ENCODE data around the gene ASCL1.

ASCL1 gene

DNA sequence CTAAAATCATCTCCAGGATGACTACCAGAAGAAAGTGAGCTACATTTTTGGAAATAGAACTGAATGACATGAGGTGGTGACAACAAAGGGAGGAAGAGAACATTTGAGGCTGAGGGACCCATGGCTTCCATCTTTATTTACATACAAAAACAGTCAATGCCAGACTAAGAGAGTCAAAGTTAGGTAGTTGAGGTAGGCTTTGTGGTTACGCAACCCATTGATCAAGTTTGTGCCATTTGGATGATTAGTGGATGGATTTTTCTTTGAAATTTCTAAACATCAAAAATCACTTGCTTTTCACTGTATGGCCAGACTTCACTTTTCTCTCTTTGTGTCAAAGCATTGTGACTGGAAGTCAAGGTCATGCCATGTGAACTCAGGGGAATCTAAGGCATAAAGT, 22.9 kb downstream of the ASCL1 start:
- ChIA-PET POLR2A (no interaction called here), CTCF (interaction anchor here (1.3 kb wide), 1 partner anchor 32 kb away, joined by 4 read pairs; no protein-coding TSS in a partner anchor)
- no peaks in the 10 kb centered on the region for H3K4me1 ChIP-seq (ENCODE audit: control insufficient read depth, insufficient read depth, low read length)
- H3K9me3 ChIP-seq (ENCODE audit: control insufficient read depth, insufficient read depth, low read depth, low read length): no peaks in the 10 kb centered on the region
- H3K36me3 ChIP-seq (ENCODE audit: control insufficient read depth in 2 of 2, insufficient read depth in 1 of 2, low read length in 2 of 2): no peaks in the 10 kb centered on the region
- TF ChIP-seq ZNF747 (tag by site-specific recombination; IDR thresholded peaks at IDR 0.05) (no peak), ZNF621 (tag by site-specific recombination; IDR thresholded peaks at IDR 0.05) (no peak), EGR2 (tag by site-specific recombination; IDR thresholded peaks at IDR 0.05; ENCODE audit: low read depth) (no peak), ZNF366 (tag by site-specific recombination; conservative IDR thresholded peaks at IDR 0.05) (no peak), SCRT1 (tag by site-specific recombination; IDR thresholded peaks at IDR 0.05; ENCODE audit: borderline replicate concordance) (no peak)
- TF ChIP-seq, protein P1, sequence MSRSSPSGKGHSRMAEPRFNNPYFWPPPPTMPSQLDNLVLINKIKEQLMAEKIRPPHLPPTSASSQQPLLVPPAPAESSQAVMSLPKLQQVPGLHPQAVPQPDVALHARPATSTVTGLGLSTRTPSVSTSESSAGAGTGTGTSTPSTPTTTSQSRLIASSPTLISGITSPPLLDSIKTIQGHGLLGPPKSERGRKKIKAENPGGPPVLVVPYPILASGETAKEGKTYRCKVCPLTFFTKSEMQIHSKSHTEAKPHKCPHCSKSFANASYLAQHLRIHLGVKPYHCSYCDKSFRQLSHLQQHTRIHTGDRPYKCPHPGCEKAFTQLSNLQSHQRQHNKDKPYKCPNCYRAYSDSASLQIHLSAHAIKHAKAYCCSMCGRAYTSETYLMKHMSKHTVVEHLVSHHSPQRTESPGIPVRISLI (tag by site-specific recombination; IDR thresholded peaks at IDR 0.05): no peak
- TF ChIP-seq, protein P2, sequence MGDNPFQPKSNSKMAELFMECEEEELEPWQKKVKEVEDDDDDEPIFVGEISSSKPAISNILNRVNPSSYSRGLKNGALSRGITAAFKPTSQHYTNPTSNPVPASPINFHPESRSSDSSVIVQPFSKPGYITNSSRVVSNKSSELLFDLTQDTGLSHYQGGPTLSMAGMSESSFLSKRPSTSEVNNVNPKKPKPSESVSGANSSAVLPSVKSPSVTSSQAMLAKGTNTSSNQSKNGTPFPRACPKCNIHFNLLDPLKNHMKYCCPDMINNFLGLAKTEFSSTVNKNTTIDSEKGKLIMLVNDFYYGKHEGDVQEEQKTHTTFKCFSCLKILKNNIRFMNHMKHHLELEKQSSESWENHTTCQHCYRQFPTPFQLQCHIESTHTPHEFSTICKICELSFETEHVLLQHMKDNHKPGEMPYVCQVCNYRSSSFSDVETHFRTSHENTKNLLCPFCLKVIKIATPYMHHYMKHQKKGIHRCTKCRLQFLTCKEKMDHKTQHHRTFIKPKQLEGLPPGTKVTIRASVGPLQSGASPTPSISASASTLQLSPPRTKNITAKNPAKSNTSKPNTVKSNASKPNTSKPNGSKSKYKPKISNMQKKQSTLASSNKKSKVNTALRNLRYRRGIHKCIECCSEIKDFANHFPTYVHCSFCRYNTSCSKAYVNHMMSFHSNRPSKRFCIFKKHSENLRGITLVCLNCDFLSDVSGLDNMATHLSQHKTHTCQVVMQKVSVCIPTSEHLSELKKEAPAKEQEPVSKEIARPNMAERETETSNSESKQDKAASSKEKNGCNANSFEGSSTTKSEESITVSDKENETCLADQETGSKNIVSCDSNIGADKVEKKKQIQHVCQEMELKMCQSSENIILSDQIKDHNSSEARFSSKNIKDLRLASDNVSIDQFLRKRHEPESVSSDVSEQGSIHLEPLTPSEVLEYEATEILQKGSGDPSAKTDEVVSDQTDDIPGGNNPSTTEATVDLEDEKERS (tag by site-specific recombination; IDR thresholded peaks at IDR 0.05): no peak
- TF ChIP-seq, protein P3, sequence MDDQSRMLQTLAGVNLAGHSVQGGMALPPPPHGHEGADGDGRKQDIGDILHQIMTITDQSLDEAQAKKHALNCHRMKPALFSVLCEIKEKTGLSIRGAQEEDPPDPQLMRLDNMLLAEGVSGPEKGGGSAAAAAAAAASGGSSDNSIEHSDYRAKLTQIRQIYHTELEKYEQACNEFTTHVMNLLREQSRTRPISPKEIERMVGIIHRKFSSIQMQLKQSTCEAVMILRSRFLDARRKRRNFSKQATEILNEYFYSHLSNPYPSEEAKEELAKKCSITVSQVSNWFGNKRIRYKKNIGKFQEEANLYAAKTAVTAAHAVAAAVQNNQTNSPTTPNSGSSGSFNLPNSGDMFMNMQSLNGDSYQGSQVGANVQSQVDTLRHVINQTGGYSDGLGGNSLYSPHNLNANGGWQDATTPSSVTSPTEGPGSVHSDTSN (CRISPR knock-in tag; IDR thresholded peaks at IDR 0.05): no peak
- no peak overlapping the region for H3K4me3 ChIP-seq (ENCODE audit: low read depth, low read length)
- no peak overlapping the region for H3K27ac ChIP-seq (ENCODE audit: extremely low read depth, low read depth, low read length)

DNA sequence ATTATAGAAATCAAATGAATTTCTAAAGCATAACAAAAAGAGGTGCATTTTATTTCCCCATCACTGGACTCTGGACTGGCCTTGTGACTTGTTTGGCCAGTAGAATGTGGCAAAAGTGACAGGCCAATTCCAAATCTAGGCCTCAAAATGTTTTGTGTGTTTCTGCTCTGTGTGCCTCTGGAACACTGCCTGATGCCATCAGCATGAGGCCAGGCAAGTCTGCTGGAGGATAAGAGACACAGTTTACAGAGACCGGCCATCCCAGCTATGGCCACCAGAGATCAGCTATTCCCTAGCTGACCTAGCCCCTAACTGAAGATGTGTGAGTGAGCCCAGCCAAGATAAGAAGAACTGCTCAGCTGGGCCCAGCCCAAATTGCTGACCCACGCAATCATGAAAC, 32.9 kb downstream of the ASCL1 start:
- no peak for TF ChIP-seq ZNF626 (tag by site-specific recombination; IDR thresholded peaks at IDR 0.05)
- no peaks in the 10 kb centered on the region for H3K4me1 ChIP-seq (ENCODE audit: control insufficient read depth, insufficient read depth, low read length)
- POLR2A ChIA-PET: interaction anchor here (0.7 kb wide), 1 partner anchor 248 kb away, joined by 3 read pairs; no protein-coding TSS in a partner anchor
- CTCF ChIA-PET: no interaction called here
- no peak overlapping the region for H3K27ac ChIP-seq (ENCODE audit: extremely low read depth, low read depth, low read length)
- no peak overlapping the region for H3K4me3 ChIP-seq (ENCODE audit: low read depth, low read length)
- no peaks in the 10 kb centered on the region for H3K36me3 ChIP-seq (ENCODE audit: control insufficient read depth in 2 of 2, insufficient read depth in 1 of 2, low read length in 2 of 2)
- no peaks in the 10 kb centered on the region for H3K9me3 ChIP-seq (ENCODE audit: control insufficient read depth, insufficient read depth, low read depth, low read length)

DNA sequence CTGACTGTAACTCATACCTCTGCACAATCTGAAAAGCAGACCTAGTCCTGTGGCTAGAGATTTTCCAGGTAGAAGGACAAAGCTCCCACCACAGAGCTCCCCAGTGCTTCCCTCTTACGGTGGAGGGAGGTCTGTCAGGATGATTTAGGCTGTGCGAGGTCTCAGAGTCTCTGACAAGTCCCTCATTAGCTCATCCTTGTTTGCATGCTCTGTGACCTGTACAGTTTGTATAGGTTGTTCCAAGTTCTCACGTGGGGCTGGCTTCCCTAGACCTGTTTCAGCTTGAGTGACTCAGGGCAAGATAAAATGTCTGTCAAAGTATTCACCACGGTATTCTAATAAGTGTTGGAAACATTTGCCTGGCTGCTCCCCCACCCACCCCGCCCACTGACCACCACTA, 34.8 kb downstream of the ASCL1 start:
- no peak for TF ChIP-seq ZNF132 (tag by site-specific recombination; IDR thresholded peaks at IDR 0.05; ENCODE audit: borderline replicate concordance)
- TF ChIP-seq ZBTB1 (tag by site-specific recombination; IDR thresholded peaks at IDR 0.05): no peak
- no peak for TF ChIP-seq ZNF211 (tag by site-specific recombination; IDR thresholded peaks at IDR 0.05; ENCODE audit: low read depth)
- TF ChIP-seq ZNF2 (tag by site-specific recombination; IDR thresholded peaks at IDR 0.05): no peak
- no peak for TF ChIP-seq ZNF175 (tag by site-specific recombination; IDR thresholded peaks at IDR 0.05)
- no peak for TF ChIP-seq ZNF677 (tag by site-specific recombination; IDR thresholded peaks at IDR 0.05)
- no peak for TF ChIP-seq YY2 (tag by site-specific recombination; IDR thresholded peaks at IDR 0.05)
- TF ChIP-seq ZNF214 (tag by site-specific recombination; IDR thresholded peaks at IDR 0.05; ENCODE audit: borderline replicate concordance): no peak
- no peak for TF ChIP-seq ZNF426 (tag by site-specific recombination; IDR thresholded peaks at IDR 0.05)
- H3K4me1 ChIP-seq (ENCODE audit: control insufficient read depth, insufficient read depth, low read length): no peaks in the 10 kb centered on the region
- POLR2A ChIA-PET: no interaction called here

More for the DNA sequence above, 34.8 kb downstream of the ASCL1 start:
- CTCF ChIA-PET: no interaction called here
- Histone ChIP-seq H3K36me3 (ENCODE audit: control insufficient read depth in 2 of 2, insufficient read depth in 1 of 2, low read length in 2 of 2) (no peaks in the 10 kb centered on the region), H3K27ac (ENCODE audit: extremely low read depth, low read depth, low read length) (no peak overlapping the region), H3K4me3 (ENCODE audit: low read depth, low read length) (no peak overlapping the region), H3K9me3 (ENCODE audit: control insufficient read depth, insufficient read depth, low read depth, low read length) (no peaks in the 10 kb centered on the region)

Measured in HEK293 (cell line).